GM19043 (cell line): Measurements from ENCODE around the gene APMAP.
"Not testable (repeated sequence)": the region's sequence is repeated elsewhere in the genome, so short reads cannot be mapped to it uniquely, and the experiment has no call there.

Experiments used
- ATAC-seq: cut with Tn5 transposase; IDR thresholded peaks from one replicate; pipeline ENCODE4 v1.9.1; 2021; ENCODE audit warnings: low read depth; ENCODE audit not compliant: unreplicated experiment

Gene APMAP

DNA sequence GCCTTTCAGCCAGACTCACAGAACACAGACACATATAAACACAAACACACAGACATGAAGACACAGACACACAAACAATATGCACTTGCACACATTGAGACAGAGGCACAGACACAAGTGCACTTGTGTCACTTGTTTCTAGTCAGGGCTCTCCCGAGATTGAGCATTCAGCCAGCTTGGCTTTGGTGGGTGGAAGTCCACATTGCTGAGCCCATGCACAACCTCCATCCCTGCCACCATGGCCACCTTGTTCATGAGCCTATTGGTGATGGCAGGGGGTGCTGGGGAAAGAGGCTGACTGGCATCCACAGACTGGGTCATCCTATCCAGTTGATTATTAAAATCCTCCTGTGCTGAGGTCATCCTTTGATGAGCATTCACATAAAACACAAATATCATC lies 55.0 kb downstream of the APMAP start:
- ATAC-seq = no peak

DNA sequence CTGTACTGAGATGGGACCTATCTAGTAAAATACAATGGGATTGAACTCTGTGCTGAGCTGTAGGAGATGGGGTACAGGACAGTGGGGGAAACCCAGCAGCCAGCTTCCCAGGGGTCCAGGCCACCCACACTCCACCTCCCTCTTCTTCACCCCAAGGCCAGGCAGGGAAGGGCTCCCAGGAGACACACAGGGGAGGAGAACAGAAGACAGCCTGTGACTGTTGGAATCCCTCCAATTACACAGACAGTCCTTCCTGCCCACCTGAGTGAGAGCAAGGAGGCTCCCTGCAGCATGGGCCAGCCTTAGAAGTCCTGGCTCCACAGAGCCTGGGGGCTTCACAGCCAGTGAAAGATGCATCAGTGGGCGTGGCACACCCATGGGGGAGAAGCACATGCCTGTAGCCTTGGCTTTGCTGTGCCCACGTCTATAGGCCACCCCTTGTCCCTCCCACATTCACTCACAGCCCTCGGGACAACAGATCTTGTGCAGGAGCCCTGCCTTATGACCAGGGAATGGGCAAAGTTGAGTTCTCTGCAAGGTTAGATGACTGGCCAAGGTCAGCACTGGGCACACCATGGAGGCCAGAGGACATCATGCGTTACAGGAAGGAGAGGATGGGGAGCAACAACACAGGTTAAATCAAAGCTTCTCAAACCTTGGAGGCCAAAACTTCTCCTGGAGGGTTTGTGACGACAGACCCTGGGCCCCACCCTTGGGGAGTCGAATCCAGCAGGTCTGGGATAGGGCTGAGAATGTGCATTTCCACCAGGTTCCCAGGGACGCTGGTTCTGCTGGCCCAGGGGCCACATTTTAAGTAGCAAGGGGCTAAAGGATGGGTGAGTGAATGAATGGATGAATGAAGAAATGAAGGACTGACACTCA lies 55.8 kb downstream of the APMAP start:
- ATAC-seq = no peak

DNA sequence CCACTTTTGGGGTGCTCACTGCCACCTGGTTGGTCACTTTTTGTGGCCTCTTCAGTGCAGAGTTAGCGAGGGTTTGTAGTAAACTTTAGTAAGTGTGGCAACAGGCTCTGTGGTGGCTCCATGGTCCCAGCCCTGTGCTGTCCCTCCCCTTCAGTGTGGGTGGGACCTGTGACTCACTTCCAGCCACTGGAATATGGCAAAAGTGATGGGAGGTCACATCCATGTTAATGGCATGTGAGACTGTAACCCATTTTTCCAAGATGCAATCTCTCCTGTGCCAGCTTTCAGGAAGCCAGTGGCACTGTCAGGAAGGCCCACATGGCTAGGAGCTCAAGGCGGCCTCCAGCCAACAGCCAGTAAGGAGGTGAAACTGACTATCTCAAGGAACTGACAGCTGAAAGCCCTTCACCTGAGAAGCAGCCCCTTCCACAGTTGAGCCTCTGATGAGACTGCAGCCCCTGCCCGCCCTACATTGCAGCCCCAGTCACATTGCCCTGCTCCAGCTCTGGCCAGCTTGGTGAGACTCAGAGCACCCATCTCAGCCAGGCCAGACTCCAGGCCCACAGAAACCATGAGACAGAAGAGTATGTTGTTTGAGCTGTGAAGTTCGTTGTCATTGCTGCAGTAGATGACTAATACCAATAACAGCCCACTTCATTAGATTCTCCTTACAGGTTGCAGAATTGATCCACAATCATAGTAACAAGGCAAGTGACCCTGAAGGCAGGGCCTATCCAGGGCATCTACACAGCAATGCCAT lies 56.6 kb downstream of the APMAP start:
- ATAC-seq = no peak

DNA sequence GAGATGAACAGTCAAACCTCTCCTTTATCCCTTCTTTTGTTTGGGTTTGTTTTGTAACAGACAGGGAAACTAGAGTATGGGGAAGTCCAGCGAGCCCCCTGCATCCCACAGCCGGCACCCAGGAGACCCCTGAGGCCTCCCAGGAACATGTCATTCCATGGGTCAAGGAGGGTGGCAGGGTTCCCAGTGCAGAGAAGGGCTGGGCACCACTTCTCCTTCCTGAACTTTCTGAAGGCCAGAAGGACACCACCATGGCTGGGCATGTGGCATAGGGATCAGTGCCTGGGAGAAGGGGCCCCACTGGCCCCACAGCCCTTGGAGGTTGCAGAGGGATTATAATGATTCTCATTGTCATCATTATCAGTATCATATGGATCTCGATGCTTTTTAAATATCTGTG lies 57.4 kb downstream of the APMAP start:
- ATAC-seq = no peak

DNA sequence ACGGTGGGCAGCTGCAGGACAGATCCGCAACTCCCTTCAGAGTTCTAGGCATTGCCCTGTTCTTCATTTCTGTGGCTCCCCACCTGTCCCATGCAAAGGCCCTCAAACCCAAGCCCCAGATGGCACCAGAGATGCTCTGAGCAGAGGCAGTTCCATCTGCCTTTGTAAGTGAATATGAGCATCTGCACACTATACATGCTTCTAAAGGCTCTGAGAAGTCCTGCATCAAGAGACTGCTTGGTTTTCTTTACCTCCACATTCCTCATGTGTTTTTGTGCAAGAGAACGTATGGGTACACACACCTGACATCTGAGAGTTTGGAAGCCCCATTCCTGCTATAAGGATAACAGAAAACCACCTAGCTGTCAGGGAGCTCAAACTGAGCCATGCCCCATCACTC lies 57.8 kb downstream of the APMAP start:
- no peak for ATAC-seq

DNA sequence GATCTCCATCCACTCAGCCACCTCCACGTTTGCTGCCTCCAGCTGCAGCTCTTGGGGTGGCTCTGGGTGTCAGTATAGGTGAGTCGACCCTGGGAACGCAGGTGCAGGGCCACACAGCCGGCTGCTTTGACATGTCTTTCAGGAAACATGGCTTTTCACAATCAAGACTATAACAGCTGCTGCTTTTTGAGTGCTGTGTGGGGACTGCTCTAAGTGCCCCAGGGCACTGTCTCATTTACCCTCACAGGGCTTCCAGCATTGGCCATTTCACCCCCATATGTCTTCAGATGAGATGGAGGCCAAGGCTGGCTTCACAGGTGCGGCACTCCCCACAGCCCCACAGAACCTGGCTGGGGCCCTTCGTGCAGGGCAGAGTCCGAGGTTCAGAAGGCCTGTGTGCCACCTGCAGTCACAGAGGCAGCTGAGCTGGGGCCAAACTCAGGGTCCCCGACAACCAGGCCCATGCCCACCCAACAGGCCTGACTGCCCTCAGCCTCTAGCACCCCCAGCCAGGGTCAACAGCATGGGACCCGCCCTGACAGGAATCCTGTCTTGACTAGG lies 58.4 kb downstream of the APMAP start:
- no peak for ATAC-seq

DNA sequence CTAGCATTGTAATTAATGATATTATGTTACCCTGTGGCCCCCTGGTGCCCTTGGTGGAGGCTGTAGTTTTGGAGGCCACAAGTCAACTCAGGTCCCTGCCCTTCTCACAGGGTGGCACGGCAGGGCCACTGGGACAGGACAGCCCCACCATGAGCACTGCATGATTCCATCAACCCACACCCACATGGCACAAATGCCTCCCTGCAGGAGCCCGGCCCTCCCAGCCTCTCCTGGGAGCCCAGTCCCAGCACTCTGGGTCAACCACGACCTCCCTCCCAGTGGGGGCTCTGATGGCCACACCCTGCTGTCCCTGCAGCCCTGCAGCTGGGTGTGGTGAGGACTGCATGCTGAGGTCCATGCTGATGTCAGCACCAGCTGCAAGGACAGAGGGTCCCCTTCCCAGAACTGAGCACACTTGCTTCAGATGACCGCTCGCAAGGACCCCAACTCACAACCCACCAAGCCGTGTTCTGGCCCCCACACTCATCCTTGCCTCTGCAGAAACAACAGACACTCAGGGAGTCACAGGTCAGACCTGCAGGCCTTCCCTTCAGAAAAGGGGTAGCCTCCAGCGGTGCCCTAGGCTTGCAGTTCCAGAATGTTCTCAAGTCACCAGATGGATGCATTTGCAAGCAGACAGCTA lies 59.2 kb downstream of the APMAP start:
- no peak for ATAC-seq

DNA sequence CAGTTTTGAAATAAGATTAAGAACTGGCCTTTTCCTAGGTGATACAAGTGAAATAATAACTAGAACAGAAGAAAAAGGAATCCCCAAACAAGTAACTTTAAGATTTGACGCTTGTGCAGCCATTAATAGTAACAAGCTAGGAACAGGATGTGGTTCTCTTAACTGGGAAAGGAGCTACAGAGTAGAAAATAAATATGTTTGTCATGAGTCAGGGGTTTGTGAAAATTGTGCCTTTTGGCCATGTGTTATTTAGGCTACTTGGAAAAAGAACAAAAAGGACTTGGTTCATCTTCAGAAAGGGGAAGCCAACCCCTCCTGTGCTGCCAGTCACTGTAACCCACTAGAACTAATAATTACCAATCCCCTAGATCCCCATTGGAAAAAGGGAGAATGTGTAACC lies 60.7 kb downstream of the APMAP start:
- not testable (repeated sequence) for ATAC-seq

DNA sequence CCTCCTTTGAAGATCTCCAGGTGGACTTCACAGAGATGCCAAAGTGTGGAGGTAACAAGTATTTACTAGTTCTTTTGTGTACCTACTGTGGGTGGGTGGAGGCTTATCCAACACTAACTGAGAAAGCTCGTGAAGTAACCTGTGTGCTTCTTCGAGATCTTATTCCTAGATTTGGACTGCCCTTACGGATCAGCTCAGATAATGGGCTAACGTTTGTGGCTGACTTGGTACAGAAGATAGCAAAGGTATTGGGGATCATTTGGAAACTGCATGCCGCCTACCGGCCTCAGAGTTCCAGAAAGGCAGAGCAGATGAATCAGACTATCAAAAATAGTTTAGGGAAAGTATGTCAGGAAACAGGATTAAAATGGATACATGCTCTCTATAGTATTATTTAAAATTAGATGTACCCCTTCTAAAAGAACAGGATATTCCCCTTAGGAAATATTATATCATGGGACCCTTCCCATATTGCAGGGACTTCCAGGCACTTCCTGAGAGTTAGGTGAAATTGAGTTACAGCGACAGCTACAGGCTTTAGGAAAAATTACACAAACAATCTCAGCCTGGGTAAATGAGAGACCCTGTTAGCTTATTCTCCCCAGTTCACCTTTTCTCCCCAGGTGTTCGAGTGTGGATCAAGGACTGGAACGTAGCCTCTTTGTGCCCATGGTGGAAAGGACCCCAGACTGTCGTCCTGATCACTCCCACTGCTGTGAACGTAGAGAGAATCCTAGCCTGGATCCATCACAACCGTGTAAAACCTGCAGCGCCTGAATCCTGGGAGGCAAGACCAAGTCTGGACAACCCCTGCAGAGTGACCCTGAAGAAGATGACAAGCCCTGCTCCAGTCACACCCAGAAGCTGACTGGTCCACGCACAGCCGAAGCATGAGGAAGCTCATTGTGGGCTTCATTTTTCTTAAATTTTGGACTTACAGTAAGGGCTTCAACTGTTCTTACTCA lies 61.5 kb downstream of the APMAP start:
- not testable (repeated sequence) for ATAC-seq

DNA sequence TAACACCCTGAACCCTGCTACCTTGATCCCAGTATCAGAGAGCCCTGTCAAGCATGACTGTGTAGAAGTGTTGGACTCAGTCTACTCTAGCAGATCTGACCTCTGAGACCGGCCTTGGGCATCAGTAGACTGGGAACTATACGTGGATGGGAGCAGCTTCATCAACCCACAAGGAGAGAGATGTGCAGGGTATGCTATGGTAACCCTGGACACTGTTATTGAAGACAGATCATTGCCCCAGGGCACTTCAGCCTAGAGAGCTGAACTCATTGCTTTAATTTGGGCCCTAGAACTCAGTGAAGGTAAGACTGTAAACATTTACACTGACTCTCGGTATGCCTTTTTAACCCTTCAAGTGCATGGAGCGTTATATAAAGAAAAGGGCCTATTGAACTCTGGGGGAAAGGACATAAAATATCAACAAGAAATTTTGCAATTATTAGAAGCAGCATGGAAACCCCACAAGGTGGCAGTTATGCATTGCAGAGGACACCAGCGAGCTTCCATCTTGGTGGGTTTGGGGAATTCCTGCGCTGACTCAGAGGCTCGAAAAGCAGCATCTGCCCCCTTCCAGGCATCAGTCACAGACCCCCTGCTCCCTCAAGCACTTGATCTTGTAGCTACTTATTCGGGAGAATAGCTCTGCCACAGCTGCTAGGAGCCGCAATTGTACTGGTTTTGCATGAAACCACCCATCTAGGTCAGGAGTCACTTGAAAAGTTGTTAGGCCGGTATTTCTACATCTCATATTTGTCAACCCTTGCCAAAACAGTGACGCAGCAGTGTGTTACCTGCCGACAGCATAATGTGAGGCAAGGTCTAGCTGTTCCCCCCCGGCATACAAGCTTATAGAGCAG lies 62.5 kb downstream of the APMAP start:
- ATAC-seq = not testable (repeated sequence)

DNA sequence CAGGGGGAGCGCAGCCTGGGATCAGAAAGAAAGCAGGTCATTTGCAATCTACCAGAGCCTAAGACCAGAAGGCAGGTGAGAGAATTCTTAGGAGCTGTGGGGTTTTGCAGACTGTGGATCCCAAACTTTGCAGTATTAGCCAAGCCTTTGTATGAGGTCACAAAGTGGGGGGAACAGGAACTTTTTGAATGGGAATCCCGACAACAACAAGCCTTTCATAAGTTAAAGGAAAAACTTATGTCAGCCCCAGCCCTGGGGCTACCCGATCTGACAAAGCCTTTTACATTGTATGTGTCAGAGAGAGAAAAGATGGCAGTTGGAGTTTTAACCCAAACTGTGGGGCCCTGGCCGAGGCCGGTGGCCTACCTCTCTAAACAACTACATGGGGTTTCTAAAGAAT lies 63.3 kb downstream of the APMAP start:
- not testable (repeated sequence) for ATAC-seq

DNA sequence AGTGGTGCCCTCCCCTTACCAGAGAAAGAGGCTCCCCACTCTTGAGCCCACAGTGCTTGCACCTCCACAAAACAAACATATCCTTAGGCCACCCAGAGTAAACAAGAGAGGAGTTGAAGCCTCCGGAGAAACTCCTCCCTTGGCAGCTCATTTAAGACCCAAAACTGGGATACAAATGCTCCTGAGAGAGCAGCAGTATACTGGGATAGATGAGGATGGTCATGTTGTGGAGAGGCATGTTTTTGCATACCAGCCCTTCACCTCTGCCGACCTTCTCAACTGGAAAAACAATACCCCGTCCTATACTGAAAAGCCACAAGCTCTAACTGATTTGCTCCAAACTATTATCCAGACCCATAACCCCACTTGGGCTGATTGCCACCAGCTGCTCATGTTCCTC lies 71.8 kb downstream of the APMAP start:
- ATAC-seq = not testable (repeated sequence)

DNA sequence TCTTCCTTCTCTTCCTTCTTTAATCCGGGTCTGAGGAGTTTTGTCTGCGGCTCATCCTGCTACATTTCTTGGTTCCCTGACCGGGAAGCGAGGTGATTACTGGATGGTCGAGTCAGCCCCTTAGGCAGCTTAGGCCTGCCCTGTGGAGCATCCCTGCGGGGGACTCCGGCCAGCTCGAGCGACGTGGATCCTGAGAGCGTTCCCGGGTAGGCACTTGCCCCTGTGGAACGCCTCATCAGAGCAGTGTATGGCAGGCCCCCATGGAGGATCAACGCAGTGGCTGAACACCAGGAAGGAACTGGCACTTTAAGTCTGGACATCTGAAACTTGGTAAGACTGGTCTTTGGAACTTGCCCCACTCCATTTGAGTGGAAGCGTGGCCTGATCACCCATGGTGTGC lies 72.9 kb downstream of the APMAP start:
- not testable (repeated sequence) for ATAC-seq

DNA sequence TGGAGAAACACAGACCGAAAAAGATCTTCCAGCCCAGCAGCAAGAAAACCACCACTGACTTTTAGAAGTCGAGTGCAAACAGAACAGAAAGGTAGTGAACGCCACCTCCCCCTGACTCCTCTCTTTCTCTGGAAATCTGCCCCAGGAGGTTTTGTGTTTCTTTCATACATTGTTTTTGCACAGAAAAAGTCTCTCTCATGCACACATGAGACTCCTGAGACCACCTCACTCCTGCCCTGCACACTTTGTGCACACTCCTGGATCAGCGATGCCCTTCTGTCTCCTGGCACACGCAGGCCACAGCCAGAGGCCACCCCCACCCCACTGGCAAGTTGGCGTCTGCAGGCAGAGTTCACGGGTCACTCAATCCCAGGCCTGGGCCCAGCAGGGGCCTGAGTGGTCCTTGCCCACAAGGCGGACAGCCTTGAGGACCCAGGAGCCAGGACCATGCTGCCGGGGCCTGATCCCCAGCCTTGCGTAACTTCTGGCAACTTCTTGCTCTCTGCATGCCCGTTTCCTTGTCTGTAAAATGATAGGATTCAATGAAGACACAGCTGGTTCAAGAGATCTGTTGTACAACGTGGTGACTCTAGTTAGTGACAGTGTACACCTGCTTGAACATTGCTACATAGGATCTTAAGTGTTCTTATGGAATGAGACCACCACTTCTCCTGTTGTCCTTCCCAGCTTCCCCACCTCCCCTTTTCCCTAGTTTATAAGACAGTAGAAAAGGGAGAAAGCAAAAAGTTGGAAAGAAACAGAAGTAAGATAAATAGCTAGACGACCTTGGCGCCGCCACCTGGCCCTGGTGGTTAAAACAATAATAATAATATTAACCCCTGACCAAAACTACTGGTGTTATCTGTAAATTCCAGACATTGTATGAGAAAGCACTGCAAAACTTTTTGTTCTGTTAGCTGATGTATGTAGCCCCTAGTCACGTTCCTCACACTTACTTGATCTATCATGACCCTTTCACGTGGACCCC lies 73.7 kb downstream of the APMAP start:
- ATAC-seq = no peak

DNA sequence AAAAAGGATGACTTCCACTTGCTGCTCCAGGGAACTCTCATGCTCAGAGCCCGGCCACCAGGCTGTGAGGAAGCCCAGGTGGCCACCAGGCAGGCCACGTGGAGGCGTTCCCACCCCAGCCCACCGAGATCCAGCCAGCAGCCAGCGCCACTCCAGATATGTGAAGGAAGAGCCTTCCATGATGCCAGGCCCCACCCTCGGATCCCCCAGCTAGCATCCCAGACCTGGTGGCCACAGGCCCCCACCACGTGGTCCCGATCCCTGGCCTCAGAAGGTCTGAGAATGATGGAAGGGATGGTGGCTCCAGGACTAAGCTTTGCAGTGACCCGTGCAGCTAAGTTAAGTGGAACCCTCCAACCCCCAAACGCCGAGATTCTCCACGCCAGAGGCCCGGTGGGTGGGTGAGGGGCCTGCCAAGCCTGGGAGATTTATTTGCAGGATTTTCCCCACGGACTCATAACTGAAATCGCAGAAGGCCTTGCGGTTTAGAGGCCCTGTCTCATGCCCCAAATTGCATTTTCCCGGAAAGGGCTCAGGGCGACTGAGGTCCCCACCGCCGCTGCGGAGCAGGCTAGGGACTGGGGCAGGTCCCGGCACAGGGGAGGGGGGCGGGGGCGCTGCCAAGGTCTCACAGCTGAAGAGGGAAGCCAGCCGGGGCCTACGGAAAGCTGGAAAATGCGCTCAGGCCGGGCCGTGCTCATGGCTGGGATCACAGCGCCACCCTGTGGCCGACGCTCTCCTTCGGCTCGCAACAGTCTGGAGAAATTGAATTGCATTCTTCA lies 74.6 kb downstream of the APMAP start:
- no peak for ATAC-seq

DNA sequence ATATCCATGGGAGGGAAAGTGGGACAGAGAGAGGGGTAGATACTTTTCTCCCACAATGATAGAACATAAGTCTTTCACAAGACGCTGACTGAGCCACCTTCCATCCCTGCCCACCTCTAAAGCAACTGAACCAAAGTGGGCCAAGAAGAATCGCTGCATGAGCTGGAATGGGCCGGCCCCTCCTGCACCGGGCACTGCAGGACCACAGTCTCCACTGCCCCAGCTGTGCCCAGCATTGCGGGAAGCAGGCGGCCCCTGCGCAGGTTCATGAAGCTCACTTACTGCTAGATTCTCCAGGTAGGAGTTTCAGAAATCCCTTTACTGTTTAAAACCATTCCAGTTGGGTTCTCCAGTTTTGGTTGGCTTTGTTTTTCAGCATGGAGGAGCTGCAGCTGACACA lies 75.5 kb downstream of the APMAP start:
- no peak for ATAC-seq

DNA sequence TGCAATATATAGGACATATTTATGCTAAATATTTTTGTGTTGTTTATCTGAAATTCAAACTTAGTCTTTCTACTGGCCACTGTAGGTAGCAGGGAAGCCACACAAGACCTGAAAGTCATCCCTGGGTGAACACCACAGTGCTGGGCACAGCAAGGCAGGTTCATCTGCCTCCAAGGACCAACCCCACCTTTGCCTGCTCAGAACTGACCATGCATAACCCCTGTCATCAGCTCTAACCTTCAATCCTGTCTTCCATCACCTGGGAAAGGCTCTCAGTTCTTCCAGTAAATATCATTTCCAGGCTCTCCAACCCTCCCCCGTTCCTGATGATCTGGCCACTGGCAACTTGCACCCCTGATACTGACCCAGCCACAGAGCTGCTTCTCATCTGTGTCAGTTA lies 76.1 kb downstream of the APMAP start:
- ATAC-seq = no peak
